PC-3 (cell line): ENCODE data around the gene TBCEL. TPM values are rescaled to one million over a fixed set of nuclear protein-coding genes. Genes with fewer than 3 reads are reported as not detected.

Source experiments
- ATAC-seq: fragments of 200-7000 bp; cut with Tn5 transposase; 2 replicates; pipeline ENCODE4 v1.9.1; 2020; ENCODE audit warnings: mild to moderate bottlenecking, moderate library complexity
- BruUV-seq: library from RNA; stranded (reverse); fragments of 400-500 nt; replicated peaks from 2 replicates; lab custom pipeline; 2021; lab: Mats Ljungman, UMichigan
- CTCF ChIA-PET: fragments of 300-600 bp; sonication (Branson Sonifier 250); formaldehyde crosslinking; loops from one replicate; lab custom pipeline; 2022; ENCODE audit warnings: antibody characterized with exemption; lab: Charles Lee
- POLR2A ChIA-PET: fragments of 300-600 bp; sonication (Branson Sonifier 250); formaldehyde crosslinking; loops from one replicate; lab custom pipeline; 2022; ENCODE audit warnings: antibody characterized with exemption; ENCODE audit not compliant: unreplicated experiment; lab: Charles Lee
- DNase-seq: peaks from one replicate; pipeline ENCODE4 v3.0.0-alpha.2; 2015
- H2AFZ ChIP-seq: fragments of 300-600 bp; sonication (generic); 2 replicates; pipeline ENCODE4 v1.6.0; 2016; ENCODE audit warnings: antibody characterized with exemption, low read length
- H3F3A ChIP-seq: fragments of 300-600 bp; sonication (generic); one replicate; pipeline ENCODE4 v1.6.0; 2017; ENCODE audit warnings: antibody characterized with exemption, low read length, control low read depth, mild to moderate bottlenecking; ENCODE audit not compliant: unreplicated experiment
- H3K27ac ChIP-seq: fragments of 300-600 bp; sonication (generic); 2 replicates; pipeline ENCODE4 v1.5.1; 2016; ENCODE audit warnings: mild to moderate bottlenecking, low read length
- H3K27me3 ChIP-seq: fragments of 300-600 bp; sonication (generic); 2 replicates; pipeline ENCODE4 v1.6.1; 2016; ENCODE audit warnings: low read length, mixed read lengths
- H3K36me3 ChIP-seq: fragments of 300-600 bp; sonication (generic); 2 replicates; pipeline ENCODE4 v1.6.1; 2016; ENCODE audit warnings: low read depth, mixed run types, low read length, mixed read lengths
- H3K4me1 ChIP-seq: fragments of 300-600 bp; sonication (generic); 2 replicates; pipeline ENCODE4 v1.5.1; 2016; ENCODE audit warnings: low read length; ENCODE audit not compliant: insufficient read depth
- H3K4me2 ChIP-seq: fragments of 300-600 bp; sonication (generic); 2 replicates; pipeline ENCODE4 v1.6.0; 2016; ENCODE audit warnings: low read length
- H3K4me3 ChIP-seq: fragments of 300-600 bp; sonication (generic); 2 replicates; pipeline ENCODE4 v1.5.1; 2016; ENCODE audit warnings: mild to moderate bottlenecking, low read length, mixed read lengths
- H3K79me2 ChIP-seq: fragments of 300-600 bp; sonication (generic); 2 replicates; pipeline ENCODE4 v1.6.1; 2017; ENCODE audit warnings: low read length, mixed read lengths
- H3K9ac ChIP-seq: fragments of 300-600 bp; sonication (generic); 2 replicates; pipeline ENCODE4 v1.6.0; 2016; ENCODE audit warnings: mild to moderate bottlenecking, low read length
- H3K9me2 ChIP-seq: fragments of 300-600 bp; sonication (generic); replicated peaks from 2 replicates; pipeline ENCODE4 v1.6.1; 2016; ENCODE audit warnings: mixed run types, low read length, mixed read lengths
- H3K9me3 ChIP-seq: fragments of 300-600 bp; sonication (generic); 2 replicates; pipeline ENCODE4 v1.6.1; 2016; ENCODE audit warnings: low read length, mixed read lengths
- H4K20me1 ChIP-seq: fragments of 300-600 bp; sonication (generic); 2 replicates; pipeline ENCODE4 v1.6.1; 2016; ENCODE audit warnings: low read length, mixed read lengths
- CTCF ChIP-seq: fragments of 300-600 bp; sonication (generic); conservative IDR thresholded peaks from 2 replicates; pipeline ENCODE4 v1.5.1; 2017; ENCODE audit warnings: antibody characterized with exemption, low read depth, mild to moderate bottlenecking, low read length
- EZH2 ChIP-seq: fragments of 300-600 bp; sonication (generic); IDR thresholded peaks from one replicate; pipeline ENCODE4 v1.6.1; 2017; ENCODE audit warnings: antibody characterized with exemption, mild to moderate bottlenecking, low read length; ENCODE audit not compliant: unreplicated experiment
- EZH2phosphoT487 ChIP-seq: fragments of 300-600 bp; sonication (generic); IDR thresholded peaks from 2 replicates; pipeline ENCODE4 v1.6.1; 2018; ENCODE audit warnings: mild to moderate bottlenecking, antibody characterized with exemption, low read length, borderline replicate concordance
- intact Hi-C: fragments of 100-400 bp; cut with micrococcal nuclease; formaldehyde crosslinking; loops from 2 replicates; pipeline ENCODE4 v1.9.0; 2023
- total RNA-seq: library from RNA; depleted of rRNA; stranded (reverse); fragments of >200 nt; gene quantifications from 2 replicates; pipeline ENCODE4 v1.2.3, GENCODE V29; 2014

TBCEL gene
- total RNA-seq, 1 experiment from 2014 or later: 6.6 TPM

- POLR2A ChIA-PET: interaction anchor here (0.7 kb wide), 1 partner anchor 40 kb away, joined by 4 read pairs; no protein-coding TSS in a partner anchor
- Histone ChIP-seq H3K9me3 (no peaks in the 10 kb centered on the region), H3K4me3 (peak overlapping the region; percentile 10; the same call in 1 of the 2 replicates), H3K79me2 (no peaks in the 10 kb centered on the region), H3K27me3 (no peaks in the 10 kb centered on the region), H3K9ac (peak overlapping the region; percentile 39; the same call in 1 of the 2 replicates), H3K4me1 (peaks cover 22% of the 10 kb centered on the region), H3F3A (peaks cover 9% of the 10 kb centered on the region), H3K4me2 (peak overlapping the region; percentile 65), H4K20me1 (no peaks in the 10 kb centered on the region), H3K36me3 (no peaks in the 10 kb centered on the region), H3K27ac (peak overlapping the region; percentile 84), H2AFZ (no peak overlapping the region), H3K9me2 (no peaks in the 10 kb centered on the region)
- no TSS peak for BruUV-seq
- CTCF ChIA-PET: interaction anchor here (0.6 to 0.7 kb wide), 2 partner anchors 38 to 45 kb away, joined by 3 to 4 read pairs; no protein-coding TSS in a partner anchor
- intact Hi-C loops: loop anchor here (1.0 kb wide), 1 partner anchor 33 kb away; no protein-coding TSS in a partner anchor
- no peak for TF ChIP-seq EZH2phosphoT487
- TF ChIP-seq EZH2: no peak
- no peak for TF ChIP-seq CTCF
- DNase-seq: peak; percentile 95
- ATAC-seq: peak; percentile 97
These were observed 43.6 kb downstream of the TBCEL start for GRCh38 chr11:121067453-121067852.

GRCh38 chr11:121067962-121068647 is 44.2 kb downstream of the TBCEL start:
- Histone ChIP-seq H3K4me1 (peaks cover 22% of the 10 kb centered on the region), H2AFZ (no peak overlapping the region), H3K9me3 (no peaks in the 10 kb centered on the region), H3K27me3 (no peaks in the 10 kb centered on the region), H3K79me2 (no peaks in the 10 kb centered on the region), H3K36me3 (no peaks in the 10 kb centered on the region), H3K27ac (peak overlapping the region; percentile 84), H3K4me3 (no peak overlapping the region; the same call in 1 of the 2 replicates), H4K20me1 (no peaks in the 10 kb centered on the region), H3K9ac (peak overlapping the region; percentile 39; the same call in 1 of the 2 replicates), H3F3A (peaks cover 9% of the 10 kb centered on the region), H3K9me2 (no peaks in the 10 kb centered on the region), H3K4me2 (peak overlapping the region; percentile 65)
- DNase-seq (no peak), ATAC-seq (no peak)
- intact Hi-C loops: loop anchor here (1.0 kb wide), 1 partner anchor 32 kb away; no protein-coding TSS in a partner anchor
- ChIA-PET POLR2A (interaction anchor here (0.7 kb wide), 1 partner anchor 39 kb away, joined by 4 read pairs; no protein-coding TSS in a partner anchor), CTCF (interaction anchor here (0.6 kb wide), 1 partner anchor 37 kb away, joined by 3 read pairs; no protein-coding TSS in a partner anchor)
- BruUV-seq: TSS peak; percentile 68
- TF ChIP-seq CTCF (no peak), EZH2phosphoT487 (no peak), EZH2 (no peak)

GRCh38 chr11:121068787-121069186 is 44.9 kb downstream of the TBCEL start:
- no peak for ATAC-seq
- Histone ChIP-seq H3K27ac (no peak overlapping the region), H3K4me3 (no peak overlapping the region), H3K36me3 (no peaks in the 10 kb centered on the region), H3K79me2 (no peaks in the 10 kb centered on the region), H2AFZ (no peak overlapping the region), H4K20me1 (no peaks in the 10 kb centered on the region), H3K9me3 (no peaks in the 10 kb centered on the region), H3F3A (peaks cover 9% of the 10 kb centered on the region), H3K4me2 (no peak overlapping the region), H3K9ac (no peak overlapping the region), H3K27me3 (no peaks in the 10 kb centered on the region), H3K4me1 (peaks cover 22% of the 10 kb centered on the region), H3K9me2 (no peaks in the 10 kb centered on the region)
- intact Hi-C loops: no loop called here
- DNase-seq: no peak
- ChIA-PET POLR2A (no interaction called here), CTCF (no interaction called here)
- no peak for TF ChIP-seq EZH2phosphoT487
- TF ChIP-seq EZH2: no peak
- TF ChIP-seq CTCF: no peak
- BruUV-seq: no TSS peak
